IMR-90 (cell line): Measurements from ENCODE around the gene LETM1.

Source experiments
- BHLHE40 ChIP-seq: fragments of 150-350 bp; IDR thresholded peaks from 2 replicates; pipeline ENCODE4 v1.6.1; 2016; ENCODE audit warnings: mild to moderate bottlenecking, low read depth, low read length
- CEBPB ChIP-seq: IDR thresholded peaks from 2 replicates; pipeline ENCODE4 v1.6.1; 2012; ENCODE audit warnings: low read depth, low read length, improper control_type of control experiment
- MAFK ChIP-seq: IDR thresholded peaks from 2 replicates; pipeline ENCODE4 v1.6.1; 2012; ENCODE audit warnings: low read depth, low read length, improper control_type of control experiment
- MXI1 ChIP-seq: IDR thresholded peaks from 2 replicates; pipeline ENCODE4 v1.6.1; 2012; ENCODE audit warnings: low read depth, mild to moderate bottlenecking, low read length, moderate library complexity, borderline replicate concordance
- NFE2L2 ChIP-seq: fragments of 150-350 bp; IDR thresholded peaks from 2 replicates; pipeline ENCODE4 v1.6.1; 2016; ENCODE audit warnings: low read depth, mild to moderate bottlenecking, low read length
- POLR2A ChIP-seq: IDR thresholded peaks from 2 replicates; pipeline ENCODE4 v1.6.1; 2012; ENCODE audit warnings: mild to moderate bottlenecking, low read depth, low read length
- RAD21 ChIP-seq: IDR thresholded peaks from 2 replicates; pipeline ENCODE4 v1.6.1; 2012; ENCODE audit warnings: low read length, improper control_type of control experiment
- RCOR1 ChIP-seq: IDR thresholded peaks from 2 replicates; pipeline ENCODE4 v1.6.1; 2012; ENCODE audit warnings: mild to moderate bottlenecking, low read length, improper control_type of control experiment; ENCODE audit not compliant: insufficient replicate concordance
- RFX5 ChIP-seq: IDR thresholded peaks from 2 replicates; pipeline ENCODE4 v1.8.0; 2012; ENCODE audit warnings: low read depth, mild to moderate bottlenecking, low read length, moderate library complexity
- SMC3 ChIP-seq: fragments of 150-350 bp; IDR thresholded peaks from 2 replicates; pipeline ENCODE4 v1.6.1; 2016; ENCODE audit warnings: low read depth, mild to moderate bottlenecking, antibody characterized with exemption, low read length, moderate library complexity
- USF2 ChIP-seq: fragments of 150-350 bp; IDR thresholded peaks from 2 replicates; pipeline ENCODE4 v1.6.1; 2017; ENCODE audit warnings: mild to moderate bottlenecking, antibody characterized with exemption, low read length, low read depth
- TF ChIP-seq, protein P1 (sequence below): conservative IDR thresholded peaks from 2 replicates; pipeline ENCODE4 v1.5.1; 2012; ENCODE audit warnings: mild to moderate bottlenecking, low read depth, low read length, improper control_type of control experiment

- no peak for TF ChIP-seq POLR2A
- no peak for TF ChIP-seq MXI1
- no peak for TF ChIP-seq CEBPB
- TF ChIP-seq RFX5, result no peak
- TF ChIP-seq RAD21, result no peak
- TF ChIP-seq, protein P1, sequence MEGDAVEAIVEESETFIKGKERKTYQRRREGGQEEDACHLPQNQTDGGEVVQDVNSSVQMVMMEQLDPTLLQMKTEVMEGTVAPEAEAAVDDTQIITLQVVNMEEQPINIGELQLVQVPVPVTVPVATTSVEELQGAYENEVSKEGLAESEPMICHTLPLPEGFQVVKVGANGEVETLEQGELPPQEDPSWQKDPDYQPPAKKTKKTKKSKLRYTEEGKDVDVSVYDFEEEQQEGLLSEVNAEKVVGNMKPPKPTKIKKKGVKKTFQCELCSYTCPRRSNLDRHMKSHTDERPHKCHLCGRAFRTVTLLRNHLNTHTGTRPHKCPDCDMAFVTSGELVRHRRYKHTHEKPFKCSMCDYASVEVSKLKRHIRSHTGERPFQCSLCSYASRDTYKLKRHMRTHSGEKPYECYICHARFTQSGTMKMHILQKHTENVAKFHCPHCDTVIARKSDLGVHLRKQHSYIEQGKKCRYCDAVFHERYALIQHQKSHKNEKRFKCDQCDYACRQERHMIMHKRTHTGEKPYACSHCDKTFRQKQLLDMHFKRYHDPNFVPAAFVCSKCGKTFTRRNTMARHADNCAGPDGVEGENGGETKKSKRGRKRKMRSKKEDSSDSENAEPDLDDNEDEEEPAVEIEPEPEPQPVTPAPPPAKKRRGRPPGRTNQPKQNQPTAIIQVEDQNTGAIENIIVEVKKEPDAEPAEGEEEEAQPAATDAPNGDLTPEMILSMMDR, result no peak
- no peak for TF ChIP-seq RCOR1
- TF ChIP-seq USF2, result no peak
- no peak for TF ChIP-seq SMC3
- TF ChIP-seq MAFK, result no peak
- TF ChIP-seq BHLHE40, result no peak
- no peak for TF ChIP-seq NFE2L2
Measured at GRCh38 chr4:1780435-1780834, 75.5 kb downstream of the LETM1 start.
